ENCODE measurements around the gene SLC5A2.
"Not testable (repeated sequence)": the region's sequence is repeated elsewhere in the genome, so short reads cannot be mapped to it uniquely, and the experiment has no call there.

The SLC5A2 gene

GRCh38 chr16:31501966-31502348 lies 19.0 kb downstream of the SLC5A2 start:
- no peak for DNase-seq

GRCh38 chr16:31502981-31503380 lies 20.1 kb downstream of the SLC5A2 start:
- no peak for DNase-seq

GRCh38 chr16:31503555-31503954 lies 20.6 kb downstream of the SLC5A2 start:
- not testable (repeated sequence) for DNase-seq

- DNase-seq: no peak
Measured at GRCh38 chr16:31504159-31504558, 21.2 kb downstream of the SLC5A2 start.

GRCh38 chr16:31505483-31505882 lies 22.6 kb downstream of the SLC5A2 start:
- no peak for DNase-seq

- no peak for DNase-seq
Measured at GRCh38 chr16:31507617-31507928, 24.6 kb downstream of the SLC5A2 start.

- peak; percentile 76 for DNase-seq
Measured at GRCh38 chr16:31507929-31508705, 25.2 kb downstream of the SLC5A2 start, which contains the start of gene RUSF1. TSS of gene RUSF1 (minus strand) at chr16:31508391. CDS start at chr16:31508373, 18 bp downstream.

GRCh38 chr16:31508706-31509195 lies 25.8 kb downstream of the SLC5A2 start:
- peak; percentile 48 for DNase-seq

- no peak for DNase-seq
Measured at GRCh38 chr16:31513126-31513525, 30.2 kb downstream of the SLC5A2 start.

- no peak for DNase-seq
Measured at GRCh38 chr16:31513884-31514283, 31.0 kb downstream of the SLC5A2 start.

- DNase-seq: no peak
Measured at GRCh38 chr16:31517800-31518402, 35.0 kb downstream of the SLC5A2 start.

- no peak for DNase-seq
Measured at GRCh38 chr16:31519759-31520431, 37.0 kb downstream of the SLC5A2 start.

GRCh38 chr16:31521368-31521767 lies 38.4 kb downstream of the SLC5A2 start:
- no peak for DNase-seq

- DNase-seq: no peak
Measured at GRCh38 chr16:31522071-31522470, 39.1 kb downstream of the SLC5A2 start.

GRCh38 chr16:31523768-31524167 lies 40.8 kb downstream of the SLC5A2 start:
- not testable (repeated sequence) for DNase-seq

- DNase-seq: no peak
Measured at GRCh38 chr16:31525113-31525512, 42.2 kb downstream of the SLC5A2 start.

GRCh38 chr16:31527734-31528274 lies 44.9 kb downstream of the SLC5A2 start, which contains the start of gene AHSP:
TSS of gene AHSP (plus strand) at chr16:31527900. CDS start at chr16:31528140, 240 bp downstream.
- no peak for DNase-seq

GRCh38 chr16:31528523-31529107 lies 45.7 kb downstream of the SLC5A2 start:
- no peak for DNase-seq

GRCh38 chr16:31529108-31529936 lies 46.4 kb downstream of the SLC5A2 start:
- no peak for DNase-seq

- no peak for DNase-seq
Measured at GRCh38 chr16:31529937-31530312, 47.0 kb downstream of the SLC5A2 start.

GRCh38 chr16:31530405-31530804 lies 47.5 kb downstream of the SLC5A2 start:
- no peak for DNase-seq

- DNase-seq: no peak
Measured at GRCh38 chr16:31531096-31531495, 48.2 kb downstream of the SLC5A2 start.
